ENCODE results near the gene OR51S1.
"Not testable (repeated sequence)": the region's sequence is repeated elsewhere in the genome, so short reads cannot be mapped to it uniquely, and the experiment has no call there.

Gene OR51S1, protein sequence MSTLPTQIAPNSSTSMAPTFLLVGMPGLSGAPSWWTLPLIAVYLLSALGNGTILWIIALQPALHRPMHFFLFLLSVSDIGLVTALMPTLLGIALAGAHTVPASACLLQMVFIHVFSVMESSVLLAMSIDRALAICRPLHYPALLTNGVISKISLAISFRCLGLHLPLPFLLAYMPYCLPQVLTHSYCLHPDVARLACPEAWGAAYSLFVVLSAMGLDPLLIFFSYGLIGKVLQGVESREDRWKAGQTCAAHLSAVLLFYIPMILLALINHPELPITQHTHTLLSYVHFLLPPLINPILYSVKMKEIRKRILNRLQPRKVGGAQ

GRCh38 chr11:4848908-4849532 lies at the start of gene OR51S1:
OR51S1 (minus strand) TSS chr11:4849208; CDS start chr11:4849208, 0 bp downstream.
- DNase-seq: no peak

GRCh38 chr11:4891996-4892640 lies 43.1 kb upstream of the OR51S1 start:
- DNase-seq: no peak

GRCh38 chr11:4890279-4890678 lies 41.3 kb upstream of the OR51S1 start:
- DNase-seq: no peak

DNA sequence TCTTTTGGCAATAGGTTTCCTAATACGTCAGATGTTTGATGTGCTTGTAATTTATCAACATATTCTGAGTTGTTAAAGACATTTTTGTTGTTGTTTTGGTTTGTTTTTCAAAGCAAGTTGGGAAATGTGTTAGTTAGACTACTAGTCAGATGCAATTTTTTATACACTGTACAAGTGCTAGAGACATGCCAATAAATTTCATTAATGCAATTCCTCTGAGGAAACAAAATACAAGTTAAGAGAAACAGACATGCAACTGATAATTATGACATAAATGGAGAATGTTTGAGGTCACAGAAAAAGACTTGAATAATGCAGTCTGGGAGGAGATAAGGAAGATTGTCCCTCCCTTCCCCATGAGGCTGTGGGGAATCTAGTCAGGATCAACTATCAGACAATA lies 38.6 kb upstream of the OR51S1 start:
- no peak for DNase-seq

GRCh38 chr11:4886186-4886585 lies 37.2 kb upstream of the OR51S1 start:
- DNase-seq: no peak

- DNase-seq: no peak
Measured at GRCh38 chr11:4884361-4884760, 35.4 kb upstream of the OR51S1 start.

DNA sequence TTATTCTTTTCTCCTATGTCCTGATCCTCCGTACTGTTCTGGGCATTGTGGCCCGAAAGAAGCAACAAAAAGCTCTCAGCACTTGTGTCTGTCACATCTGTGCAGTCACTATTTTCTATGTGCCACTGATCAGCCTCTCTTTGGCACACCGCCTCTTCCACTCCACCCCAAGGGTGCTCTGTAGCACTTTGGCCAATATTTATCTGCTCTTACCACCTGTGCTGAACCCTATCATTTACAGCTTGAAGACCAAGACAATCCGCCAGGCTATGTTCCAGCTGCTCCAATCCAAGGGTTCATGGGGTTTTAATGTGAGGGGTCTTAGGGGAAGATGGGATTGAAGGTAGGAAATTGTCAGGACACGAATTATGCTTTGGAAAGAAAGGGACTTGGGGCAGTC lies 33.5 kb upstream of the OR51S1 start:
- no peak for DNase-seq

- no peak for DNase-seq
Measured at GRCh38 chr11:4881860-4882500, 33.0 kb upstream of the OR51S1 start, which contains the start of gene OR51T1. OR51T1 (plus strand) TSS chr11:4881900; CDS start chr11:4881900, 0 bp downstream.

- no peak for DNase-seq
Measured at GRCh38 chr11:4881188-4881587, 32.2 kb upstream of the OR51S1 start.

DNA sequence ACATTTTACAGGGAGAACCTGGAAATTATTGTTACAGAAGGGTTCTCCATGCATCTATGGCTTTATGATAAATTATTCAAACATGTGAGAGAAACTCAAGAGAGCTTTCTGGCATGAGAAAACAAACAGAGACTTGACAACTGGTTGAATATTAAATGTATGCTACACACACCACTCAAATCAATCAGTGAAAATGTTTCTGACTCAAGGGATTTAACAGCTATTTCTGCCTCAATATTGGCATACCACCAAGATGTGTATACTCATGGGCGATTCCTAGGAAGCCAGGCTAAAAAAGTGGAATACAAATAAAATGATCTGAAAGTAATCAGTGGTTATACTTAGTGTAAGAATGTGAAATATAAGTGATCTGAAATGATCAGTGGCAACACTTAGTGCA lies 16.8 kb upstream of the OR51S1 start:
- DNase-seq: no peak

- DNase-seq: no peak
Measured at GRCh38 chr11:4863876-4864275, 14.9 kb upstream of the OR51S1 start.

DNA sequence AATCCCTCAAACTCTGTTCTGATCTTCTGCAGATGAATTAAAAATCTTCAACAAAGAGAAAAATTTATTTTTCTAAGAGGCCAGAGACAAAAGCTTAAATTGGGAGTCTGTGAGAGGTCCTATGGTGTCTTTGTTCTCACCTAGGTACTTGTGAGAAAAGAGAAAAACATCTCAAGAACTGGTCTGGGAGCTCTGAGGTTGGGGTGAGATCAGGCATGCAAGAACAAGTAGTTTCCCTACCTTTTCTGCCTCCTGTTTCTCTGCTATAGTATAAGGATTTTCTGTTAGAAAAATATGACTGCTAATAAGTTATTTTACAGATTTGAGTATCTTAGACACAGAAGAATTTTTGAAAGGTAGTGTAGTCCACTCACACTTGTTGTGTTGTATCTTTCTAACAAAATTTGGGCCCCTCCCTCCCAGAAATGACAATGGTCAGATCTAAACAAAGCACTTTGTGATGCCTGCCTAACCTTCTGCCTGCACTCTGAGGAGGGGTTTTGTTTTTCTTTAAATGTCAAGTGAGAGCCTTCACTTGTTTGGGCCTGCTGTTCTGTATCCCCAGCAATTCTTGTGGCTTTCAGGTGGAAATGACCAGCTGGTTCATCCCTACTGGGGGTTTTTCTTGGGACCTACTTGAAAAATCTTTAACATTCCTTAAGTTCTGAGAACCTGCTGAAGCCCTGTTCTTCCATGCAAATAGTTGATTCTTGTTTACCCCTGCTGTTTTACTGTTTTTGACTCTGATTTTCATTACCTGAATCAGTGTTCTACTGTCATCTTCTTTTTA lies 13.6 kb upstream of the OR51S1 start:
- no peak for DNase-seq

DNA sequence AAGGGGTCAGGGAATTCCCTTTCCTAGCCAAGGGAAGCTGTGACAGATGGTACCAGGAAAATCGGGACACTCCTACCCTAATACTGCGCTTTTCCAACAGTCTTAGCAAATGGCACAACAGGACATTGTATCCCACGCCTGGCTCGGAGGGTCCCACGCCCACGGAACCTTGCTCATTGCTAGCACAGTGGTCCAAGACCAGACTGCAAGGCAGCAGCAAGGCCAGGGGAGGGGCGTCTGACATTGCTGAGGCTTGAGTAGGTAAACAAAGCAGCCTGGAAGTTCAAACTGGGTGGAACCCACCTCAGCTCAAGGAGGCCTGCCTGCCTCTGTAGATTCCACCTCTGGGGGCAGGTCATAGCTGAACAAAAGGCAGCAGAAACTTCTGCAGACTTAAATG lies 5.3 kb upstream of the OR51S1 start:
- DNase-seq: not testable (repeated sequence)

DNA sequence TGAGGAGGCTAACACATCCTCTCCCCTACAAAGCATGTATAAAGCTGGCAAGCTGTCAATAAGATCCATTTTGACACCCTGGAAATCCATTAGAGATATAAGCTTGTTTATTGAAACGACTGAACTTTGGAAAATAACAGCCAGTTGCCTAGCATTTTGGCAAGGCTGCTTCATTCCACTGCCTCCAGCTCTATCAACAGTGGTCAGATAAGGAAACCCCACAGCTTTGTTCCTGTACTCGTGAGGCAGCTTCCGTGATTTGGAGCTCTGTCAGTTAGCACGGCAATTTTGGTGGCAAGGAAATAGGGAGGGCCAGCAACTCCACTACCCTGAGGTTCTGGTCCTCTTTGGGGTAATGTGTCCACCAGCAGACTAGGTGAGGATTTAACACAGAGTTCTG lies 2.0 kb upstream of the OR51S1 start:
- no peak for DNase-seq

- no peak for DNase-seq
Measured at GRCh38 chr11:4839851-4840549, 9.0 kb downstream of the OR51S1 start.

DNA sequence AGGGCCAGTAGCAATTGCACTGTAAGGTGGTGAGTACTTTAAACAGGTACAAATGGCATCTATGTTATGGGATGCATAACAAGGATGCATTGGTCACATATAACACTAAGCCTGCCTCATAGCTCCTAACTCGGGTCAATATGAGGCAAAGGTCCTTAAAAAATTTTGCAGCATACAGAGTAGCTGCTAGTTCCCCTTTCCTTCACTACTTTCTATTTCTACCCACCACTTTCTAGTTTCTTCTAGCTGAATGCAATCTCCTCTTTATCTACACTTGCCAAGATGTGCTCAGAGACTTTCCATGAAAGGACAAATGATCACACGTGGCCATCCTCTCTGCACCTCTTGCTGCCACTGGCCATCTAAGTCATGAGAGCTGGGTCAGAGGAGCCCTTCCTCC lies 18.1 kb downstream of the OR51S1 start:
- DNase-seq: no peak

DNA sequence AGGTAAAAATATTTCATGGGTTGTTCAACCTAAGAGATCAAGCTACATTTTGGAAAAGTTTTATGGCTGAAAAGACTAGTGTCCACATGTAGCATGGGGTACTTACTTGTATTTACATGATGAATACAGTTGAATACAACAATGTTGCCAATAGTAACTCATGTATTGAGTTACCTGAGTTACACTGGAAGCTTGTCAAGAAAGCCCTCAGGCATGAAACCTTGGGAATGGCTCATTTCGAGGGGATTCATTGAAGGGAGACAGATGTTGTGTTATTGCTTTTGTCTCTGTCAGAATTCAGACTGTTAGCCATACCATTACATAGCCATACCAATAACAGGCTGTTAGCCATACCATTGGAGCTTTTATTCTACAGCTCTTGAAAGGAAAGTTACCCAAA lies 18.7 kb downstream of the OR51S1 start:
- no peak for DNase-seq

DNA sequence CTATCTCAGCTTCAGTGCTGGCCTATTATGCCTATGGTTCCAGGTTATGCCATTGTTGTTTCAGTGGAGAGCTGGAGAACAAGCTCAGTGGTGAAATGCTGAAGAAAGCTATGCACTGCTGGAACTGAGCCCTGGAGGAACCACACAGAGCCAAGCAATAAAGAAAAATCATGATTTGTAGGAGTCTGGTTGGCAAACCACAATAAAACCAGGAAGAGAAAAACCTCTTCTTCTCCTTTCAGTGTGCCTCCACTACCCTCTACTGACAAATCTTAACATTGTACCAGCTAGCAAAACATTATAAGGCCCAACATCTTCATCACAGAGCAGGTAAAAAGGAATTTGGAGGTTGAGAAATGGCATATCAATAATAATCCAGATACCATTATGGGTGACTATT lies 22.6 kb downstream of the OR51S1 start:
- DNase-seq: no peak

GRCh38 chr11:4825132-4825531 lies 23.9 kb downstream of the OR51S1 start:
- DNase-seq: no peak

GRCh38 chr11:4821021-4821420 lies 28.0 kb downstream of the OR51S1 start, which contains the start of gene OR51F2:
OR51F2 (plus strand) TSS chr11:4821321; CDS start chr11:4821422, 101 bp downstream.
- DNase-seq: no peak

- DNase-seq: no peak
Measured at GRCh38 chr11:4809246-4809645, 39.8 kb downstream of the OR51S1 start.

DNA sequence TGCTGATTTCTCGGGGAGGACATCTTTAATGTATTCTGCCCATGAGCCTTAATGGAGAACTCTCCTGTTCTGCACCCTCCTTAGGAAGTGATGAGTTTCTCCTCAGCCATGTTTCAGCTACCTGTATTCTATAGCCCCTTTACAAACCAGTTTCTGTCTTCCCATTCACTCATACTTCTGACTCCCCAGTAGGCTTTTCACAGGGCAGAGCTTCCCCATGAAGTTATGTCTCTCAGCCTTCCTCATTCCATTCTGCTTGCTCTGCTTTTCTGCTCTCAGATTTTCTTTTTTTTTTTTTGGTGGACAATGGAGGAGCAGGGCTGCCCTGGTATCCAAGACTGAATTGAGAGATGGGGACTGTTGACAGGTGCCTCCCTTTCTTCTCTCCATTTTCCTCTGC lies 40.5 kb downstream of the OR51S1 start:
- no peak for DNase-seq

Measured in CD4-positive, alpha-beta T cell treated with Interleukin-10 for 1 hour (primary cell).